Measurements from ENCODE around the gene CCDC91. TPM values are rescaled to one million over a fixed set of nuclear protein-coding genes. Genes with fewer than 3 reads are reported as not detected.

Gene CCDC91
- total RNA-seq, 2 experiments from 2014 or later: 18.3 to 22.9 TPM

DNA sequence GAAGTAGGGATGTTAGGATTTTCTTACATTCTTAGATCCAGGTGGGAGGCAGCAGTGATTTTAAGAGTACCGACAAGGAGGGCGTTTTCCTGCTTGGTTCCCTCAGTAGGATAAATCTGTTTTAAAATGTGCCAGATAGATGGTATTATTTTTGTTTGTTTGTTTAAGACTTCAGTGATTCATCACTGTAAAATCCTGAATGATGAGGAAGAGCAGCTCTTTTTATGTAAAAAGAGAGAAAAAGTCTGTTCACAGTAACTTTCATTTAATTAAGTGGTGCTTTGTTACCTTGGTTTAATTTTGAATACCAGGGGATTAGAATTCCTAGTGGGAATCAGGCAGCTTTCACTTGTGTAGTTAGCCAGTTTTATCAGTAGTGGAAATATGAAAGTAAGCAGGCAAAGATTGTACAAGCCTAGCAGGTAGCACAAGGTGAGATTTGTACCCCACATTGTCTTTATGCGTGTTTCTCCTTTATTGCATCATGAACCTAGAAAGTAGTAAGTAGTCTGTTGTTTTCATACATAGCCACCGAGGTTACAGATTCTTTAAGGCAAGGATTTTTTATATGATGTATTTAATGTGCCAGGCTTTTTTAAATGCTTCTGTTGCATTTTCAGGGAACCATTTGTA lies 349.6 kb downstream of the CCDC91 start:
- Mint-ChIP-seq H3K4me1 (peaks cover 25% of the 10 kb centered on the region), H3K36me3 (peaks cover 24% of the 10 kb centered on the region), H3K27ac (no peak overlapping the region), H3K9me3 (ENCODE audit: low read depth) (peaks cover 5% of the 10 kb centered on the region), H3K4me3 (no peak overlapping the region), H3K27me3 (no peaks in the 10 kb centered on the region)
- no peak for DNase-seq
- no peak for ATAC-seq
- CTCF ChIA-PET: no interaction called here

DNA sequence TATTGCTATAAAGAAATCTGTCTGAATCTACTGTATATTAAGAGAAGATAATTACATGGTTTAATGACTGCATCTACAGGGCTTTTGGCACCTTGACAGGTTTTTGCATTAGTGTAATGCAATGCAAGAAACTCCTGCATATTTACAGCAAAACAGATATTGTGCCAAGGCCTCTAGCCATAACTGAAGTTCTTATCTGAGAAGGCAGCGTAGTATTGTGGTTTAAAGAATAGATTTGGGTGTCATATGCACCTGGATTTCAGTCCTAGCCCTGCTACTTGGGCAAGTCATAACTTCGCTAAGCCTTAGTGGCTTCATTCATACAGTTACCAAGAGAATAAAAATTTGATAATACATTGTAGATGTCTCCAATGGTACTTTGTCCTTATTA lies 350.1 kb downstream of the CCDC91 start:
- CTCF ChIA-PET: no interaction called here
- Mint-ChIP-seq H3K4me3 (no peak overlapping the region), H3K4me1 (peaks cover 25% of the 10 kb centered on the region), H3K27ac (no peak overlapping the region), H3K36me3 (peaks cover 24% of the 10 kb centered on the region), H3K27me3 (no peaks in the 10 kb centered on the region), H3K9me3 (ENCODE audit: low read depth) (peaks cover 5% of the 10 kb centered on the region)
- no peak for ATAC-seq
- no peak for DNase-seq

DNA sequence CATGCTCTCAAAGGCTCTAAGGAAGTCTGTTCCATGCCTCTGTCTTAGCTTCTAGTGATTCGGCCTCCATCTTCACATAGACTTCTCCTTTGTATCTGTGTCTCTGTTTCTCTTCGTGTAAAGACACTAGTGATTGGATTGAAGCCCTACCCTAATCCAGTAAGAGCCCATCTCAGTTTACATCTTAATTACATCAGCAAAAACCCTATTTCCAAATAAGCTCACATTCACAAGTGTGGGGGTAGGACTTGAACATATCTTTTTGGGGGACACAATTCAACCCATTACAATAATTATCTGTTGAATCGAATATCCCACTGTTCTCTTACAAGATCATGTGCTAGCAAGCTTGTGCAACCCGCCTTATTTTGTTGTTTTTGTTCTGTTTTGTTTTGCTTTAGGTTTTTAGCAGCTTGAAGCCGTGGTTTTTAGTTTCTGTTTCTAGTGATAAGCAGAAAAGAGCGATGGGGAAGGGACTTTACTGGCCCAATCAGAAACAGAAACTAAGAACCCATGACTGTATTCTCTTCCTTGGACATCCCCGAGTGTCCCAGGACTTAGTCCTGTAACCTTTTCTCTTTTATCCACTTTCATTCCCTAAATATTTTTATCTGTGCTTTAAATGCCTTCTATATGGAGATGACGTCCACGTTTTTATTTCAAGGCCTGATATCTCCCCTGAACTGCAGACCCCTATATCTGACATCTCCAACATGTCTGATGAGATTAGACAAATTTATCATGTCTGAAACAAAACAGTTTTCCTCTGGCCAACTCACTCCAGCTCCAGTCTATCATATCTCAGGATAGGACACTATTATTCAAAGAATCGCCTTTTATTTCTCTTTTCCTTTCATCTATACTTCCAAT lies 353.0 kb downstream of the CCDC91 start:
- Mint-ChIP-seq H3K27me3 (no peaks in the 10 kb centered on the region), H3K4me3 (peak overlapping the region; percentile 65), H3K27ac (peak overlapping the region; percentile 88), H3K36me3 (peaks cover 24% of the 10 kb centered on the region), H3K4me1 (peaks cover 18% of the 10 kb centered on the region), H3K9me3 (ENCODE audit: low read depth) (peaks cover 5% of the 10 kb centered on the region)
- ATAC-seq: peak; percentile 78
- no peak for DNase-seq
- CTCF ChIA-PET: interaction anchor here (2.0 kb wide), 1 partner anchor 9 kb away, joined by 5 read pairs; no protein-coding TSS in a partner anchor

DNA sequence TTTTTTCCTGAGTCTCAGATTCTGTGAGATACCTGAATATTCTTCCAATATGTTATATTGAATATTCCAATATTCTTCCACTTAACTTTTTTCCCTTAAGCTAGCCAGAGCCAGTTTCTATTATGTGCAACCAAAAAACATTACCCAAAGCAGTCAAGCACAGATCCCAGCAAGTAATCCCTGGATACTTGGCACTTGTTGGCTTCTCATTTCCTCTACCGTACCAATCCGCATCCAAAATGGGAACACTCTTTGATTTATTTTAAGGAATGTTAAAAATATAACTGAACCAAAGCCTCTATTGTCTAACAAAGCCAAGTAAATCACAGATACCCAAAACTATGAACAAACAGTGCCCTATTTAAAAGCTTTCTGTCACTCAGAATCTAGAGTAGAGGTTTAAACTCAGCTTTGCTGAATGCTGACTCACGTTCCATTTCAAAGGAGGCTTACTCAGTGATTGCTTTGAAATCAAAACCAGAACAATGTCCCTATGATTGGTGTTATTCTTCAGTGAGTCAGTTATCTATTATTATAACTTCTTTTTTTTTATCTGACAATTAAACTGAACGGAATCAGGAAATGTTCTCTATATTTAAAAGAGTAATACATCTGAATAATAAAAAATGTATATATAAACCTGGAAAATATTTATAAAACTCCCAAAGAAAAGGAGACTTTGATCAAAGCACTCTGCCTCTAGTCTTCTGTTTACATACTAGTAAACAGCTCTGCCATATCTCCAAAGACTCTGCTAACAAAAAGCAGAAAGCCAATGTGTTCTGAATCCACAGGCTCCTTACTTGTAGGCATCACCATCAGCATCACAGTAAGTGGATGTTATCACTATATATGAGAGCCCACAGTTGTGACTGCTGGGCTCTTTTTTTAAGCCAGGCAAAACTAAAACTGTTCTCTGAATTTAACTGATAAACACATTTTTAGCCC lies 360.8 kb downstream of the CCDC91 start:
- H3K27me3 Mint-ChIP-seq: no peaks in the 10 kb centered on the region
- H3K4me1 Mint-ChIP-seq: peaks cover 6% of the 10 kb centered on the region
- H3K27ac Mint-ChIP-seq: no peak overlapping the region
- CTCF ChIA-PET: no interaction called here
- no peaks in the 10 kb centered on the region for H3K36me3 Mint-ChIP-seq
- H3K9me3 Mint-ChIP-seq (ENCODE audit: low read depth): no peaks in the 10 kb centered on the region
- no peak for DNase-seq
- no peak overlapping the region for H3K4me3 Mint-ChIP-seq
- no peak for ATAC-seq

DNA sequence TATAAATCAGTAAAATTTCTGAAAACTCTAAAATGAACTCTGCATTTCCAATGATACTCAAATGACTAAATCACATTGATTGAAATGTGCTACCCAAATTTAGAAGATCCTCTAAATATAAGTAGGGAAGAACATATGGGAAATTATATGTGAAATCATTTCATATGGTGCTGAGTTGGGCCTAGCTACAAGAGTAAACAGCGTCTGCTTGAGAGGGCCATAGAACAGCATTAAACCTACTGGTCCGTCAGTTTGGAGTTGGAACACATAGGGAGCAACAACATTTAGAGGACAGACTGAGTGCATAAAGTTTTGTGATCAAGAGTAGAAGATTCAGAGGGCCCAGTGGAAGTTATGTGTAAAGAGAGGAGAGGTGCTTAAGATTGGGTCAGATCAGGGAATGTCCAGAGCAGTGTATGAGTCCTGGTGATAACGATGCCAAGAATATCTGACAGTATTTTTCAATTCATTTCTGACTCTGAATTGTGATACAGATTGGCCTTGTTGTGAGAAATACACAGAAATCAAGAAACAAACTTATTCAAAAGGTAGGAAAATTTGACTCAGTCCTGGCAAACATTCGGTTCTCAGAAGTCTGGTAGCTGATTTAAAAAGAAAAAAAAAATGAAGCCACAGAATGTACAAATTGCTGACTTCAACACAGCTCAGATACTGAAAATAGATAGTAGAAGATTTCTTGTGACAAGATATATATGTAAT lies 362.2 kb downstream of the CCDC91 start:
- Mint-ChIP-seq H3K9me3 (ENCODE audit: low read depth) (no peaks in the 10 kb centered on the region), H3K4me3 (no peak overlapping the region), H3K27ac (peak overlapping the region; percentile 0), H3K27me3 (no peaks in the 10 kb centered on the region), H3K36me3 (no peaks in the 10 kb centered on the region), H3K4me1 (peaks cover 6% of the 10 kb centered on the region)
- CTCF ChIA-PET: interaction anchor here (1.9 kb wide), 1 partner anchor 9 kb away, joined by 5 read pairs; no protein-coding TSS in a partner anchor
- DNase-seq: no peak
- ATAC-seq: peak; percentile 55

DNA sequence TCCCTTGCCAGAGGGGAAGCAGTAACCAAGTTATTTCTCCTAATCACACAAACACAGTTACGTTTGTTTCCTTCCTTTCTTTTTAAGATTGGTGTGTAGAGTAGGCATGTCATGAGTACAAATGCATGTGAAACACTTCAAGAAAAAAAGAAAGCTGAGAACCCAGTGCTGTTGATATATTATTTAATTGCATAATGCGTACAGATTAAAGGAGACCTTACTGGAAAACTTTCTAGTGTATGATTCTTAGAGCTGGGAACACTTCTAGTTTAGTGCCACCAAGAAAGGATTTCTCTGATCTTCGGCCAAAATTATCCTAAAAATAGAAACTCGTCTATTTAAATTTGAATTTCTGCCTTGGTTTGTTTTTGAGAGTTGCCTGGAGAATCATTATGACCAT lies 365.5 kb downstream of the CCDC91 start:
- DNase-seq: no peak
- peaks cover 2% of the 10 kb centered on the region for H3K36me3 Mint-ChIP-seq
- CTCF ChIA-PET: no interaction called here

DNA sequence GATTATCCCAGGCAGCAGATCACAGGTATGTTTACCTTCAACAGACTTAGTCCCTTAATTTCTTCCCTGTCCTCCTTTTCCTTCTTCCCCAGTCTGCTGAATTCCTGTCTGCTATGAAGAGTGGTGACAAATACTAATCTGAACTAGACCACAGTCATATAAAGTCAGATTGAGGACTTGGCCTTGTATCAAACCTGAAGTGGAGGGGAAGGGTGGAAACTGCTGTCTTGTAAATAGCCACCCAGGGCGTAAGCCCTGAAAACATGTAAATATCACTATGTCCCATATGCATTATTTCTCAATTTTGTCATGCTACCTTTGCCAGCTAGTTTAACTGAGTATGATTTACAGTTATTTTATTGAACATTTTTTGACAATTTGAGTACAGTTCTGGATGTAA lies 368.0 kb downstream of the CCDC91 start:
- no peak for DNase-seq
- Mint-ChIP-seq H3K27ac (no peak overlapping the region), H3K4me1 (peaks cover 1% of the 10 kb centered on the region), H3K36me3 (peaks cover 2% of the 10 kb centered on the region), H3K9me3 (ENCODE audit: low read depth) (no peaks in the 10 kb centered on the region), H3K4me3 (no peak overlapping the region), H3K27me3 (no peaks in the 10 kb centered on the region)
- CTCF ChIA-PET: no interaction called here
- ATAC-seq: no peak

More for the DNA sequence above, 365.5 kb downstream of the CCDC91 start:
- Mint-ChIP-seq H3K4me3 (no peak overlapping the region), H3K4me1 (peaks cover 6% of the 10 kb centered on the region), H3K27ac (no peak overlapping the region), H3K27me3 (no peaks in the 10 kb centered on the region), H3K9me3 (ENCODE audit: low read depth) (no peaks in the 10 kb centered on the region)
- ATAC-seq: no peak

DNA sequence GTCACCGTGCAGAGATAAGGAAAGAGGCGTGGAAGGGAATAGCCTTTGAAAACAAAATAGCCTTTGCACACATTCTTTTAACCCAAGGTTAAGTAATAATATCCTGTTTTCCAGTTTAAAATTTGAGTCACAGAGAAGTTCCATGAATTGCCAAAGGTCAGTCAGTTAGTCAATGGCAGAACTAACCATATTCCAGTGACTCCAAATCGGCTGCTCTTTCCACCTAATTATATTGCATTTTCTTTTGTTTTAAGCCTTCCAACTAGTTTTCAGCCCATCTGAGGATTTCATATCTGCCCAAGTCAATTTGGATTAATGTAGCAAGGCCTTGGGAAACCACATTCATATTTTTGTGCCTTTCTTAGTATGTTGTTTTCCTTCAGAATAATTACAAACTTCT lies 373.0 kb downstream of the CCDC91 start:
- no peaks in the 10 kb centered on the region for H3K4me1 Mint-ChIP-seq
- H3K27ac Mint-ChIP-seq: no peak overlapping the region
- H3K36me3 Mint-ChIP-seq: peaks cover 3% of the 10 kb centered on the region
- H3K4me3 Mint-ChIP-seq: no peak overlapping the region
- CTCF ChIA-PET: no interaction called here
- no peaks in the 10 kb centered on the region for H3K9me3 Mint-ChIP-seq (ENCODE audit: low read depth)
- DNase-seq (no peak), ATAC-seq (no peak)
- H3K27me3 Mint-ChIP-seq: no peaks in the 10 kb centered on the region

DNA sequence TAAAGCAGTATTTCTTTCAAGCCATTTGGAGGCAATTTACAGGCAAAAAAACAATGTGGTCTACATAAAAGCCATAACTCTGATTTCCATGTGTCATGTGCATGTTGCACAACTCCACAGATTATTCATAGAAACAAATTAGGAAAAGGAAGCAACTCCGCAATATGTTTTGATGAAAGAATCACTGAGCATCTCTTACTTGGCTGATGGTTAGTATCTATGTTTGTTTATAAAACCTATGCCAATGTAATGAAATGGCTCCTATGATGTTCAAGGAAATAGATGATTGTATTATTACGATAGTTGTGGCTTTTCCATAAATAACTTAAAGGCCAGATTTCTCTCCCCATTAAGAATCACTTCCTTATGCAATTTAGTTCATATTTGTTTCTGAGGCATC lies 373.7 kb downstream of the CCDC91 start:
- H3K4me3 Mint-ChIP-seq: no peak overlapping the region
- H3K9me3 Mint-ChIP-seq (ENCODE audit: low read depth): no peaks in the 10 kb centered on the region
- no peaks in the 10 kb centered on the region for H3K27me3 Mint-ChIP-seq
- no peaks in the 10 kb centered on the region for H3K4me1 Mint-ChIP-seq
- DNase-seq (no peak), ATAC-seq (no peak)
- CTCF ChIA-PET: no interaction called here
- H3K36me3 Mint-ChIP-seq: peaks cover 3% of the 10 kb centered on the region
- H3K27ac Mint-ChIP-seq: no peak overlapping the region

DNA sequence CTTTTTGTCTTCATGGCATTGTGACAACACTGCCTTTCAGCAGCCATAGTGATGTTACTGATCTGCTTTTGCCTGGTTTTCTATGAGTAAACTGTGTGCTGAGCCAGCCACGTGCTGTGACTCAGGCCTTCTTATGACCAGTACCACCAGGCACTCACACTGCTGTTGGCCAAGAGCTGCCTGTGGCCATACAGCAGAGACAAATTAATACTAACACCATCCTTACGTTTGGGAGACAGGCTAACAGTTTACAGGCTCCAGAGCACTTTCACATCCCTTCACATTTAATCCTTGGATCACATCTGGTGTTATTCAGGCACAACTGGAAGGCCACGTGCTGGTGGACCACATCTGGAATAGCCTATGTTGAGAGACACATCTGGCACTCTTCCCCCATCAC lies 377.9 kb downstream of the CCDC91 start:
- DNase-seq (no peak), ATAC-seq (no peak)
- no peaks in the 10 kb centered on the region for H3K4me1 Mint-ChIP-seq
- H3K36me3 Mint-ChIP-seq: peaks cover 1% of the 10 kb centered on the region
- no peak overlapping the region for H3K27ac Mint-ChIP-seq
- no peaks in the 10 kb centered on the region for H3K9me3 Mint-ChIP-seq (ENCODE audit: low read depth)
- H3K4me3 Mint-ChIP-seq: no peak overlapping the region
- CTCF ChIA-PET: no interaction called here
- H3K27me3 Mint-ChIP-seq: no peaks in the 10 kb centered on the region

DNA sequence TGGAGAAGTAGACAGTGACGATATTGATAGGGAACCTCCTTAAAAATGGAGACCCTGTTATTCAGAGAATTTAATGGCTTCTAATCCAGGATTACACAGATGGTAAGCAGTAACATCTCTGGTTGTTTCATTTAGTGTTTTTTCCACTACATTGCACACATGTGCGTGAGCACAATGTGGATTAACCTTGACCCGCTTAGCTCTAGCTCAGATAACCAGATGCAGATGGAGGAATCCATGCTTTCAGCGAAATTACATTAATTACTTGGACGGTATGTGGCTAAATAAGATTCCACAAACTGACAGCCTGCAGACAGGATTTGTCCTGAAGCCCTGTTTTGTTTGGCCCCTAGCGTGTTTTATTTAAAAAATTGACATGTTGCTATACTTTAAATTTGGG lies 378.4 kb downstream of the CCDC91 start:
- DNase-seq: no peak
- Mint-ChIP-seq H3K9me3 (ENCODE audit: low read depth) (no peaks in the 10 kb centered on the region), H3K36me3 (peaks cover 1% of the 10 kb centered on the region), H3K4me3 (no peak overlapping the region), H3K4me1 (no peaks in the 10 kb centered on the region), H3K27me3 (no peaks in the 10 kb centered on the region), H3K27ac (no peak overlapping the region)
- ATAC-seq: no peak
- CTCF ChIA-PET: no interaction called here

DNA sequence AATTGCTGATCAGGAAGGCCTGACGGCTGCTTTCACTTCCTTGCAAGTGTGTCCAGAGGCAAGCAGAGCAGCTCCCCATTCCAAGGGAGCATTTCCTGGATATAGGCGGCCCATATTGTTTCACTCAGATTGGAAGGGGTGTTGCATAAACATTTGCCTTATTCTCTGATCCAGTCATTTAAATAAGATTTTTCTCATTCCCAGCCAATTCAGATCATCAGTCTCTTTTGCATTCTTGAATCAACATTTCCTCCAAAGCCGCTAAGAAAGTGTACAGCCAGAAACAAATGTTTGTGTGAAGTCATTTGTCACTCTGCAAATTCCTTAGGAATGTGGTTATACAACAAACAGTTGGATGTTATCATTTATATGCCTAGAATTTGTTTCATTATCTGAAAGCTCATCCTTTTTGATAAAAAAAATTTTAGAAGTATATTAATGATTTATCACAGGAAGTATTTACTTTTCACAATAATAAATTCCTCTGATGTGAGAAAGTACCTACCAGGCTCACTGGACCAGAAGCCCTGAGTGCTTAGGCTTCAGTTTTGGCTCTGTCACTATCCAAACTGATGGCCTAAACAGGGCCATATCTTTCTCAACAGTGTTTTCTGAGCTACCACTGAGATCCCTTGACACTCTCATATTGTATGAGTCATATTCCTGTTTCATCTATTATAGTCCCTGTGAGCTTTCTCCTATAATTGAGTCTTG lies 379.6 kb downstream of the CCDC91 start:
- no peaks in the 10 kb centered on the region for H3K4me1 Mint-ChIP-seq

More for the DNA sequence above, 379.6 kb downstream of the CCDC91 start:
- CTCF ChIA-PET: no interaction called here
- ATAC-seq: no peak
- peaks cover 1% of the 10 kb centered on the region for H3K36me3 Mint-ChIP-seq
- H3K27ac Mint-ChIP-seq: no peak overlapping the region
- no peaks in the 10 kb centered on the region for H3K27me3 Mint-ChIP-seq
- DNase-seq: no peak
- no peaks in the 10 kb centered on the region for H3K9me3 Mint-ChIP-seq (ENCODE audit: low read depth)
- no peak overlapping the region for H3K4me3 Mint-ChIP-seq
